KMS-11 (cell line): ENCODE measurements around the gene RSPH1.

Experiments used
- H2AFZ ChIP-seq: fragments of 200-600 bp; sonication (generic); 2 replicates; pipeline ENCODE4 v1.6.1; 2016; ENCODE audit warnings: antibody characterized with exemption, mixed run types, low read depth
- H3K27ac ChIP-seq: fragments of 200-600 bp; sonication (generic); 2 replicates; pipeline ENCODE4 v1.6.1; 2016; ENCODE audit warnings: mild to moderate bottlenecking, mixed run types
- H3K27me3 ChIP-seq: fragments of 200-600 bp; sonication (generic); 2 replicates; pipeline ENCODE4 v1.6.1; 2017; ENCODE audit warnings: mild to moderate bottlenecking, low read depth, mixed run types, moderate library complexity; ENCODE audit not compliant: insufficient read depth
- H3K36me3 ChIP-seq: fragments of 200-600 bp; sonication (generic); 2 replicates; pipeline ENCODE4 v1.6.1; 2017; ENCODE audit warnings: mild to moderate bottlenecking, mixed run types; ENCODE audit not compliant: insufficient read depth
- H3K4me1 ChIP-seq: fragments of 200-600 bp; sonication (generic); 2 replicates; pipeline ENCODE4 v1.6.1; 2016; ENCODE audit warnings: mild to moderate bottlenecking, low read depth, mixed run types; ENCODE audit not compliant: poor library complexity, severe bottlenecking
- H3K4me2 ChIP-seq: fragments of 200-600 bp; sonication (generic); 2 replicates; pipeline ENCODE4 v1.7.0; 2016; ENCODE audit warnings: mild to moderate bottlenecking, mixed run types
- H3K4me3 ChIP-seq: fragments of 200-600 bp; sonication (generic); IDR thresholded peaks from 2 replicates; pipeline ENCODE4 v1.6.1; 2017; ENCODE audit warnings: low read depth, low read length, mixed read lengths; ENCODE audit not compliant: insufficient read depth
- H3K79me2 ChIP-seq: fragments of 200-600 bp; sonication (generic); 2 replicates; pipeline ENCODE4 v1.6.1; 2016; ENCODE audit warnings: low read depth, mixed run types; ENCODE audit not compliant: insufficient read depth
- H3K9ac ChIP-seq: fragments of 200-600 bp; sonication (generic); 2 replicates; pipeline ENCODE4 v1.6.1; 2016; ENCODE audit warnings: mild to moderate bottlenecking, mixed run types
- H4K20me1 ChIP-seq: fragments of 200-600 bp; sonication (generic); 2 replicates; pipeline ENCODE4 v1.6.1; 2016; ENCODE audit warnings: mild to moderate bottlenecking, mixed run types; ENCODE audit not compliant: insufficient read depth
- TF ChIP-seq, protein P1 (sequence below): fragments of 200-600 bp; sonication (generic); conservative IDR thresholded peaks from 2 replicates; pipeline ENCODE4 v1.6.1; 2017; ENCODE audit warnings: low read depth, mild to moderate bottlenecking, antibody characterized with exemption, low read length, moderate library complexity, mixed read lengths

Gene RSPH1

GRCh38 chr21:42490720-42491119, 5.3 kb downstream of the RSPH1 start:
- TF ChIP-seq, protein P1, sequence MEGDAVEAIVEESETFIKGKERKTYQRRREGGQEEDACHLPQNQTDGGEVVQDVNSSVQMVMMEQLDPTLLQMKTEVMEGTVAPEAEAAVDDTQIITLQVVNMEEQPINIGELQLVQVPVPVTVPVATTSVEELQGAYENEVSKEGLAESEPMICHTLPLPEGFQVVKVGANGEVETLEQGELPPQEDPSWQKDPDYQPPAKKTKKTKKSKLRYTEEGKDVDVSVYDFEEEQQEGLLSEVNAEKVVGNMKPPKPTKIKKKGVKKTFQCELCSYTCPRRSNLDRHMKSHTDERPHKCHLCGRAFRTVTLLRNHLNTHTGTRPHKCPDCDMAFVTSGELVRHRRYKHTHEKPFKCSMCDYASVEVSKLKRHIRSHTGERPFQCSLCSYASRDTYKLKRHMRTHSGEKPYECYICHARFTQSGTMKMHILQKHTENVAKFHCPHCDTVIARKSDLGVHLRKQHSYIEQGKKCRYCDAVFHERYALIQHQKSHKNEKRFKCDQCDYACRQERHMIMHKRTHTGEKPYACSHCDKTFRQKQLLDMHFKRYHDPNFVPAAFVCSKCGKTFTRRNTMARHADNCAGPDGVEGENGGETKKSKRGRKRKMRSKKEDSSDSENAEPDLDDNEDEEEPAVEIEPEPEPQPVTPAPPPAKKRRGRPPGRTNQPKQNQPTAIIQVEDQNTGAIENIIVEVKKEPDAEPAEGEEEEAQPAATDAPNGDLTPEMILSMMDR: no peak
- Histone ChIP-seq H3K36me3 (no peaks in the 10 kb centered on the region), H3K4me2 (no peak overlapping the region), H3K79me2 (no peaks in the 10 kb centered on the region), H3K4me3 (no peak overlapping the region), H3K9ac (no peak overlapping the region), H4K20me1 (no peaks in the 10 kb centered on the region), H2AFZ (no peak overlapping the region), H3K4me1 (peaks cover 7% of the 10 kb centered on the region), H3K27me3 (no peaks in the 10 kb centered on the region; the same call in 1 of the 2 replicates), H3K27ac (no peak overlapping the region)

- no peak overlapping the region for H3K4me3 ChIP-seq
- TF ChIP-seq, protein P1: no peak
- no peak overlapping the region for H3K4me2 ChIP-seq
- no peaks in the 10 kb centered on the region; the same call in 1 of the 2 replicates for H3K27me3 ChIP-seq
- H3K4me1 ChIP-seq: peaks cover under 1% of the 10 kb centered on the region
- H2AFZ ChIP-seq: no peak overlapping the region
- no peaks in the 10 kb centered on the region for H3K36me3 ChIP-seq
- no peak overlapping the region for H3K9ac ChIP-seq
- no peaks in the 10 kb centered on the region for H4K20me1 ChIP-seq
- H3K27ac ChIP-seq: no peak overlapping the region
- no peaks in the 10 kb centered on the region for H3K79me2 ChIP-seq
Observed at GRCh38 chr21:42489991-42490390, 6.0 kb downstream of the RSPH1 start.

- no peak overlapping the region for H3K4me3 ChIP-seq
- H3K36me3 ChIP-seq: no peaks in the 10 kb centered on the region
- no peak overlapping the region for H3K4me2 ChIP-seq
- no peaks in the 10 kb centered on the region; the same call in 1 of the 2 replicates for H3K27me3 ChIP-seq
- H3K79me2 ChIP-seq: no peaks in the 10 kb centered on the region
- no peak overlapping the region for H3K27ac ChIP-seq
- no peaks in the 10 kb centered on the region for H4K20me1 ChIP-seq
- H3K4me1 ChIP-seq: no peaks in the 10 kb centered on the region
- TF ChIP-seq, protein P1: no peak
- no peak overlapping the region for H3K9ac ChIP-seq
- H2AFZ ChIP-seq: no peak overlapping the region
Observed at GRCh38 chr21:42489006-42489563, 6.9 kb downstream of the RSPH1 start.

- H3K4me2 ChIP-seq: no peak overlapping the region
- no peak overlapping the region for H3K9ac ChIP-seq
- H3K79me2 ChIP-seq: no peaks in the 10 kb centered on the region
- no peaks in the 10 kb centered on the region for H3K36me3 ChIP-seq
- no peak overlapping the region for H2AFZ ChIP-seq
- no peaks in the 10 kb centered on the region for H4K20me1 ChIP-seq
- no peaks in the 10 kb centered on the region for H3K4me1 ChIP-seq
- no peak overlapping the region for H3K4me3 ChIP-seq
- TF ChIP-seq, protein P1: no peak
- no peaks in the 10 kb centered on the region for H3K27me3 ChIP-seq
- no peak overlapping the region for H3K27ac ChIP-seq
Observed at GRCh38 chr21:42486531-42486930, 9.5 kb downstream of the RSPH1 start.
